Panc1 (cell line): ENCODE data around the gene MB21D2. TPM values are rescaled to one million over a fixed set of nuclear protein-coding genes. Genes with fewer than 3 reads are reported as not detected.

ENCODE experiments used
- ATAC-seq: fragments of 200-7000 bp; cut with Tn5 transposase; 2 replicates; pipeline ENCODE4 v1.9.1; 2020; ENCODE audit warnings: mild to moderate bottlenecking, moderate library complexity
- BruUV-seq: library from RNA; stranded (reverse); fragments of 400-500 nt; replicated peaks from 2 replicates; lab custom pipeline; 2021; lab: Mats Ljungman, UMichigan
- CTCF ChIA-PET: fragments of 300-600 bp; sonication (Branson Sonifier 250); formaldehyde crosslinking; loops from one replicate; lab custom pipeline; 2022; ENCODE audit warnings: antibody characterized with exemption; lab: Charles Lee
- POLR2A ChIA-PET: fragments of 300-600 bp; sonication (Branson Sonifier 250); formaldehyde crosslinking; loops from one replicate; lab custom pipeline; 2022; ENCODE audit warnings: antibody characterized with exemption; lab: Charles Lee
- DNase-seq: peaks from one replicate; pipeline ENCODE4 v3.0.0-alpha.2; 2010; ENCODE audit warnings: low read depth, low spot score
- H3K27ac ChIP-seq: 2 replicates; pipeline ENCODE4 v1.5.1; 2011; ENCODE audit warnings: mild to moderate bottlenecking, low read length, inconsistent platforms
- H3K27me3 ChIP-seq: fragments of 200-500 bp; sonication (Bioruptor generic); 2 replicates; pipeline ENCODE4 v1.6.0; 2014; ENCODE audit warnings: low read length, inconsistent platforms; ENCODE audit not compliant: control insufficient read depth, insufficient read depth
- H3K36me3 ChIP-seq: fragments of 200-500 bp; sonication (Bioruptor generic); 2 replicates; pipeline ENCODE4 v1.5.1; 2014; ENCODE audit warnings: inconsistent platforms, mild to moderate bottlenecking, low read length, moderate library complexity; ENCODE audit not compliant: control insufficient read depth, insufficient read depth
- H3K4me1 ChIP-seq: 2 replicates; pipeline ENCODE4 v1.5.1; 2011; ENCODE audit warnings: inconsistent platforms, mild to moderate bottlenecking, low read length, moderate library complexity; ENCODE audit not compliant: control insufficient read depth, insufficient read depth
- H3K4me3 ChIP-seq, 2 experiments: 2 replicates each; pipeline ENCODE4 v1.5.1; 2011 to 2012; ENCODE audit warnings: low read depth in 2 of 2, low read length in 2 of 2, mild to moderate bottlenecking in 2 of 2, inconsistent platforms in 1 of 2, moderate library complexity in 1 of 2
- H3K9me3 ChIP-seq: fragments of 200-500 bp; sonication (Bioruptor generic); 2 replicates; pipeline ENCODE4 v1.5.1; 2014; ENCODE audit warnings: low read depth, mild to moderate bottlenecking, inconsistent platforms, low read length, moderate library complexity; ENCODE audit not compliant: control insufficient read depth, insufficient read depth
- CTCF ChIP-seq: fragments of 450-650 bp; IDR thresholded peaks from 2 replicates; pipeline ENCODE4 v1.5.1; 2017; ENCODE audit warnings: mild to moderate bottlenecking
- POLR2AphosphoS5 ChIP-seq: IDR thresholded peaks from 2 replicates; pipeline ENCODE4 v1.6.1; 2012; ENCODE audit warnings: mild to moderate bottlenecking, low read depth, low read length, moderate library complexity
- REST ChIP-seq, 2 experiments: IDR thresholded peaks; 2 replicates each; pipeline ENCODE4 v1.6.1; 2011 to 2012; ENCODE audit warnings: low read depth in 2 of 2, control low read depth in 1 of 2, low read length in 1 of 2, mild to moderate bottlenecking in 1 of 2, moderate library complexity in 1 of 2; ENCODE audit not compliant: insufficient read depth in 1 of 2
- SIN3A ChIP-seq: IDR thresholded peaks from 2 replicates; pipeline ENCODE4 v1.6.1; 2012; ENCODE audit warnings: low read depth, mild to moderate bottlenecking, low read length, moderate library complexity, borderline replicate concordance; ENCODE audit not compliant: insufficient read depth
- TCF7L2 ChIP-seq: IDR thresholded peaks from 2 replicates; pipeline ENCODE4 v1.6.1; 2011; ENCODE audit warnings: mild to moderate bottlenecking, low read depth, low read length, inconsistent platforms
- in situ Hi-C: cut with HindIII; loops from 2 replicates; pipeline ENCODE4 v1.10.0; 2016; ENCODE audit warnings: low sequenced_read_pairs, low pct_unique_long_range_greater_than_20kb
- intact Hi-C: fragments of 100-400 bp; cut with micrococcal nuclease; formaldehyde crosslinking; loops from one replicate; pipeline ENCODE4 v1.10.0; 2022; ENCODE audit not compliant: unreplicated experiment
- total RNA-seq: library from RNA; stranded (reverse); gene quantifications from one replicate; pipeline ENCODE4 v1.2.1, GENCODE V29; 2021; ENCODE audit not compliant: unreplicated experiment

MB21D2 gene
- total RNA-seq, 1 experiment from 2014 or later: 7.8 TPM

GRCh38 chr3:192905980-192906678 lies 11.5 kb downstream of the MB21D2 start:
- CTCF ChIA-PET: no interaction called here
- Histone ChIP-seq H3K4me3 (no peak overlapping the region), H3K9me3 (no peaks in the 10 kb centered on the region; the same call in 1 of the 2 replicates), H3K36me3 (no peaks in the 10 kb centered on the region), H3K27me3 (no peaks in the 10 kb centered on the region), H3K27ac (no peak overlapping the region), H3K4me1 (peaks cover 7% of the 10 kb centered on the region; the same call in 1 of the 2 replicates)
- intact Hi-C loops: no loop called here
- DNase-seq (no peak), ATAC-seq (no peak)
- in situ Hi-C loops: no loop called here
- POLR2A ChIA-PET: no interaction called here
- no TSS peak for BruUV-seq
- TF ChIP-seq CTCF: no peak
- TF ChIP-seq POLR2AphosphoS5: no peak
- TF ChIP-seq SIN3A: no peak
- no peak for TF ChIP-seq TCF7L2
- no peak for TF ChIP-seq REST (IDR thresholded peaks at IDR 0.05; ENCODE audit: insufficient read depth in 1 of 2, low read depth in 2 of 2, low read length in 1 of 2)

- no TSS peak for BruUV-seq
- Histone ChIP-seq H3K4me3 (no peak overlapping the region), H3K4me1 (peaks cover 7% of the 10 kb centered on the region; the same call in 1 of the 2 replicates), H3K27me3 (no peaks in the 10 kb centered on the region), H3K9me3 (no peaks in the 10 kb centered on the region; the same call in 1 of the 2 replicates), H3K36me3 (no peaks in the 10 kb centered on the region), H3K27ac (no peak overlapping the region)
- no peak for ATAC-seq
- ChIA-PET CTCF (no interaction called here), POLR2A (no interaction called here)
- TF ChIP-seq TCF7L2: no peak
- no peak for TF ChIP-seq REST (IDR thresholded peaks at IDR 0.05; ENCODE audit: insufficient read depth in 1 of 2, low read depth in 2 of 2, low read length in 1 of 2)
- TF ChIP-seq SIN3A: no peak
- no peak for TF ChIP-seq CTCF
- TF ChIP-seq POLR2AphosphoS5: no peak
- intact Hi-C loops (no loop called here), in situ Hi-C loops (no loop called here)
- no peak for DNase-seq
These were observed 12.9 kb downstream of the MB21D2 start for GRCh38 chr3:192904632-192905289.
